OCI-LY3 (cell line): Measurements from ENCODE around the gene ANKRD22.

Experiments used
- H2AFZ ChIP-seq: fragments of 200-600, 300-600 bp; shearing (Covaris generic); 2 replicates; pipeline ENCODE4 v1.6.0; 2014; ENCODE audit warnings: antibody characterized with exemption, low read depth, low read length
- H3K27ac ChIP-seq: fragments of 200-600, 300-600 bp; sonication (generic); 2 replicates; pipeline ENCODE4 v1.5.1; 2014; ENCODE audit warnings: mild to moderate bottlenecking, low read length, moderate library complexity, mixed read lengths
- H3K27me3 ChIP-seq: fragments of 200-600, 300-600 bp; sonication (generic); 2 replicates; pipeline ENCODE4 v1.6.1; 2014; ENCODE audit warnings: low read depth, low read length, mixed read lengths
- H3K36me3 ChIP-seq: fragments of 200-600, 300-600 bp; sonication (generic); replicated peaks from 2 replicates; pipeline ENCODE3; 2014; ENCODE audit warnings: low read depth, low read length, mixed read lengths
- H3K4me1 ChIP-seq: fragments of 300-600, 200-600 bp; sonication (generic); 2 replicates; pipeline ENCODE4 v1.6.1; 2014; ENCODE audit warnings: low read length, mixed read lengths
- H3K4me2 ChIP-seq: fragments of 200-600, 300-600 bp; sonication (generic); 2 replicates; pipeline ENCODE4 v1.6.1; 2014; ENCODE audit warnings: low read length, mixed read lengths
- H3K4me3 ChIP-seq: fragments of 300-600, 200-600 bp; sonication (generic); 2 replicates; pipeline ENCODE4 v1.5.1; 2014; ENCODE audit warnings: antibody characterized with exemption, mild to moderate bottlenecking, low read length, moderate library complexity
- H3K79me2 ChIP-seq: fragments of 300-600, 200-600 bp; shearing (Covaris generic); 2 replicates; pipeline ENCODE4 v1.6.1; 2014; ENCODE audit warnings: mild to moderate bottlenecking, low read length, mixed read lengths
- H3K9ac ChIP-seq: fragments of 300-600, 200-600 bp; shearing (Covaris generic); 2 replicates; pipeline ENCODE4 v1.6.0; 2014; ENCODE audit warnings: mild to moderate bottlenecking, low read length, moderate library complexity
- H3K9me3 ChIP-seq: fragments of 200-600, 300-600 bp; shearing (Covaris generic); 2 replicates; pipeline ENCODE4 v1.6.1; 2014; ENCODE audit warnings: low read length, mixed read lengths; ENCODE audit not compliant: insufficient read depth
- H4K20me1 ChIP-seq: fragments of 200-600, 300-600 bp; sonication (generic); 2 replicates; pipeline ENCODE4 v1.6.1; 2016; ENCODE audit warnings: low read length, mixed read lengths; ENCODE audit not compliant: insufficient read depth
- EZH2phosphoT487 ChIP-seq: fragments of 200-600 bp; shearing (Covaris generic); IDR thresholded peaks from 2 replicates; pipeline ENCODE4 v1.6.1; 2018; ENCODE audit warnings: antibody characterized with exemption, mixed run types, low read depth
- TF ChIP-seq, protein P1 (sequence below): fragments of 200-600, 300-600 bp; sonication (generic); IDR thresholded peaks from 2 replicates; pipeline ENCODE4 v1.5.1; 2014; ENCODE audit warnings: antibody characterized with exemption, low read length, low read depth

Gene ANKRD22

DNA sequence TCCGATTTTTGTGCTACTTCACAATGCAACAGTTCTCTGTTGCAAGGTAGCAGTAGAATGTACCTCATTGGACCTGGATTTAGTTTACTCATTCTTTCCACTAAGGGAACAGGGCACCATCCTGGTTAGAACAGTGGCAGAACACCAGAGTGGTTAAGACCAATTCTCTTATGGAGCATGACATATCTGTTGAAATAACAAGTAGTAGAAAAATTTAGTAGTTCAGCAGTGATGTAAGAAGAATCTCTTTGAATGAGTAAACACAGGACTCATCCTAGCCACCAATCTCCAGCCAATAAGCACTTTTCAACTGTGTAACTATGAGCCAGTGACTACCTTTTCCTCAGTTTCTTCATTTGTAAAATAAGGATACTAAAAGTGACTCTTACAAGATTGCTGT lies 2.4 kb downstream of the ANKRD22 start:
- Histone ChIP-seq H3K79me2 (no peaks in the 10 kb centered on the region), H3K27ac (no peak overlapping the region)
- TF ChIP-seq, protein P1, sequence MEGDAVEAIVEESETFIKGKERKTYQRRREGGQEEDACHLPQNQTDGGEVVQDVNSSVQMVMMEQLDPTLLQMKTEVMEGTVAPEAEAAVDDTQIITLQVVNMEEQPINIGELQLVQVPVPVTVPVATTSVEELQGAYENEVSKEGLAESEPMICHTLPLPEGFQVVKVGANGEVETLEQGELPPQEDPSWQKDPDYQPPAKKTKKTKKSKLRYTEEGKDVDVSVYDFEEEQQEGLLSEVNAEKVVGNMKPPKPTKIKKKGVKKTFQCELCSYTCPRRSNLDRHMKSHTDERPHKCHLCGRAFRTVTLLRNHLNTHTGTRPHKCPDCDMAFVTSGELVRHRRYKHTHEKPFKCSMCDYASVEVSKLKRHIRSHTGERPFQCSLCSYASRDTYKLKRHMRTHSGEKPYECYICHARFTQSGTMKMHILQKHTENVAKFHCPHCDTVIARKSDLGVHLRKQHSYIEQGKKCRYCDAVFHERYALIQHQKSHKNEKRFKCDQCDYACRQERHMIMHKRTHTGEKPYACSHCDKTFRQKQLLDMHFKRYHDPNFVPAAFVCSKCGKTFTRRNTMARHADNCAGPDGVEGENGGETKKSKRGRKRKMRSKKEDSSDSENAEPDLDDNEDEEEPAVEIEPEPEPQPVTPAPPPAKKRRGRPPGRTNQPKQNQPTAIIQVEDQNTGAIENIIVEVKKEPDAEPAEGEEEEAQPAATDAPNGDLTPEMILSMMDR: no peak
- no peak for TF ChIP-seq EZH2phosphoT487

DNA sequence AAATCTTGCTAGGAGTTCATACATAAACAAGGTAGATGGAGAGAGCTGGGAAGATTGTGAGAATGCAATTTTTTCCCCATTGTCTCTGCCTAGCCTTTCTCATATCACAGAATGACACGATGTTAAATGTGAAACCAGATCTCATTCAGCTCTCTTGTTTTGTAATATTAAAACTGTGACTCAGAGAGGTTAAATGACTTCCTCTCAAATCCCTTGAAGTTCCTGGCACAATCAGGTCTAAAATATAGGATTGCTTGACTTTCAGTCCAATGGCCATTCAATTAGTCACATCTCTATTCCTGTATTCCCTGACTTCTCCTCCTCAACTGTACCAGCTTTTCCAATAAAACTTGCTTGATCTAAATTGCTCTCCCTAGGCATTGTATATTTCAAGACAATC lies 3.1 kb downstream of the ANKRD22 start:
- TF ChIP-seq EZH2phosphoT487: no peak
- TF ChIP-seq, protein P1: no peak
- H4K20me1 ChIP-seq: no peaks in the 10 kb centered on the region
- peak overlapping the region; percentile 27 for H3K4me2 ChIP-seq
- H3K9ac ChIP-seq: no peak overlapping the region
- H3K79me2 ChIP-seq: no peaks in the 10 kb centered on the region
- no peak overlapping the region for H2AFZ ChIP-seq
- H3K27me3 ChIP-seq: no peaks in the 10 kb centered on the region
- H3K36me3 ChIP-seq: no peaks in the 10 kb centered on the region
- no peak overlapping the region for H3K27ac ChIP-seq
- H3K9me3 ChIP-seq: no peaks in the 10 kb centered on the region
- H3K4me1 ChIP-seq: peaks cover 7% of the 10 kb centered on the region
- H3K4me3 ChIP-seq: no peak overlapping the region

More for the DNA sequence above, 2.4 kb downstream of the ANKRD22 start:
- Histone ChIP-seq H3K4me3 (no peak overlapping the region), H3K9me3 (no peaks in the 10 kb centered on the region), H3K9ac (no peak overlapping the region), H3K4me1 (peaks cover 7% of the 10 kb centered on the region), H3K4me2 (no peak overlapping the region), H2AFZ (no peak overlapping the region), H3K36me3 (no peaks in the 10 kb centered on the region), H4K20me1 (no peaks in the 10 kb centered on the region), H3K27me3 (no peaks in the 10 kb centered on the region)

DNA sequence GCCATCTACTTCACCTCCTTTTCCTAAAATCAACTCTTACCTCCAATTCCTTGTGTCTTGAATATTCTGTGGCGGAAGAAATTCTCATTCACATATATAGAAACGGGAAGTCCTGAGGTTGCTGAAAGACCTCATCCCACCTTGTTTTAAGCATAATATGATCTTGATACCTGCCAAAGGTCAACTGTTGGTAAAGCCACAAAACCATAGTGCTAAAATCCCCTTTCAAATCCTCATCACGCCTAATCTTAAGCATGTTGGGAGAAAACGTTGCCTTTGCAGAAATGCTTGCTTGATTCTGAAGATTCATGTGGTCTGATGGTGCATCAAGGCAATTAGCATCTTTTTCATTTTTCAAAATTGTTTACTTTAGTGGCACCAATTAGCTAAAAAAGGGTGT lies 8.5 kb downstream of the ANKRD22 start:
- Histone ChIP-seq H3K9ac (no peak overlapping the region), H3K36me3 (no peaks in the 10 kb centered on the region), H4K20me1 (no peaks in the 10 kb centered on the region), H3K4me2 (no peak overlapping the region), H3K4me1 (peaks cover 14% of the 10 kb centered on the region), H3K27ac (no peak overlapping the region), H2AFZ (no peak overlapping the region), H3K79me2 (no peaks in the 10 kb centered on the region), H3K9me3 (no peaks in the 10 kb centered on the region), H3K4me3 (no peak overlapping the region), H3K27me3 (no peaks in the 10 kb centered on the region)
- no peak for TF ChIP-seq EZH2phosphoT487
- TF ChIP-seq, protein P1: no peak

DNA sequence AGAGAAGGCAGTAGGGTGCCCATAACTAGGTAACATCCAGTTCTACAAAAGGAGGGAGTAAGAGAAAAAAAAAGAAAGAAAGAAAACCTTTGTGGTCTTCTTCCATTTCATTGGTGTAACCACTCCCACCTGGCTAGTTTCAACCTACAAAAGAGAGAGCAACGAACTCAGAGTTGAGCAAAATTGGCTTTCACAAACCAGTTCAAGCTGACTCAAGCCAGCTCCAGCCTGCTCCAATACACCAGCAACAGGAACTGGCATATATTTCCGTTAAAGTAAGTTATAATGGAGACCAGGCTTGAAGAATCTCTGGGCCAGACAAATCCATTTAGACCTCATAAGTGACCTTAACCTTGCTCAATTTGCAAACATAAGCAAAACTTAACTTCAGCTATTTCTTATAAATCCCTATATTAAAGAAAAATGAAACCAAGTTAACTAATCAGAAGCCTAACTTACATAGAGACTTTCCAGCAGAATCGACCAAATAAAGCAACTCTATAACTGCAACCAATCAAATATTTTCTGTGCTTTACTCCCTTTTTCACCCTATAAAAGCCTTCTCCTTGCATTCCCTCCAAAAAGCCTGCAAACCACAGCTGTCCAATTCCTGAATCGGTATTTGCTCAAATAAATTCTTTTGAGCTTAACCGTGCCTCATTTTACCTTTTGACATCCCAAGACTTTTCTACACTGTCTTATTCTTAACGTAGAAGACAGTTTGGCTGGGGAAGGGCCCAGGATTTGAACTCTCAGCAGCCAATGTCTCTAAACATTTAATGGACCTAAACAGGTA lies 10.1 kb downstream of the ANKRD22 start:
- no peaks in the 10 kb centered on the region for H3K79me2 ChIP-seq
- H3K27me3 ChIP-seq: no peaks in the 10 kb centered on the region
- no peak overlapping the region for H3K27ac ChIP-seq
- H3K4me2 ChIP-seq: no peak overlapping the region
- TF ChIP-seq, protein P1: no peak
- TF ChIP-seq EZH2phosphoT487: no peak
- H2AFZ ChIP-seq: no peak overlapping the region
- no peaks in the 10 kb centered on the region for H3K36me3 ChIP-seq
- no peak overlapping the region for H3K9ac ChIP-seq
- no peak overlapping the region for H3K4me3 ChIP-seq
- no peaks in the 10 kb centered on the region for H3K9me3 ChIP-seq
- no peaks in the 10 kb centered on the region for H4K20me1 ChIP-seq
- H3K4me1 ChIP-seq: peaks cover 22% of the 10 kb centered on the region
